GM21786 (cell line): ENCODE results near the gene TBX4.
"Not testable (repeated sequence)": the region's sequence is repeated elsewhere in the genome, so short reads cannot be mapped to it uniquely, and the experiment has no call there.

ENCODE experiments used
- ATAC-seq: cut with Tn5 transposase; IDR thresholded peaks from one replicate; pipeline ENCODE4 v1.9.1; 2021; ENCODE audit not compliant: unreplicated experiment

TBX4 gene

DNA sequence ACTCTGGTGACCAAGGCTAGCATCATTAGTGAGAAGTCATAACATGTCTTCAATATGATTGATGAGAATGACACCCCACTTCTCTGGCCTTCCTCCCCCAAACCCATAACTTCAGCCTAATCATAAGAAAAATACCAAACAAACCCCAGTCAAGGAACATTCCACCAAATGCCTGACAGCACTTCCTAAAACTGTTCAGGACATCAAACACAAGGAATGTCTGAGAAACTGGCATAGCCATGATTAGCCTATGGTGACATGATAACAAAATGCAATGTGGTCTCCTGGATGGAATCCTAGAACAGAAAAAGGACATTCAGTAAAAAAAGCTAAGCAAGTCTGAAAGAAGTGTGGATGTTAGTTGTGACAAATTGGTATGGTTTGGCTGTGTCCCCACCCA is 24.7 kb upstream of the TBX4 start:
- no peak for ATAC-seq

DNA sequence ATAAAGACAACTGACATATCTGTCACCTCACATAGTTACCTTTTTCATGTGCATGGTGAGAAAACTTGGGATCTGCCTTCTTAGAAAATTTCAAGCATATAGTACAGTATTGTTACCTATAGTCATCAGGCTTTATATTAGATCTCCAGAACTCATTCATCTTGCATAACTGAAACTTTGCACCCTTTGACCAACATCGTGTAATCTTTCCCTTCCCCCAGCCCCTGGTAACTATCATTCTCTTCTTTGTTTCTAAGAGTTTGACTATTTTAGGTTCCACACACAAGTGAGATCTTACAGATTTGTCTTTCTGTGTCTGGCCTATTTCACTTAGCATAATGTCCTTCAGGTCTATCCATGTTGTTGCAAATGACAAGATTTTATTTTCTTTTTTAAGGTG is 22.9 kb upstream of the TBX4 start:
- ATAC-seq = no peak

DNA sequence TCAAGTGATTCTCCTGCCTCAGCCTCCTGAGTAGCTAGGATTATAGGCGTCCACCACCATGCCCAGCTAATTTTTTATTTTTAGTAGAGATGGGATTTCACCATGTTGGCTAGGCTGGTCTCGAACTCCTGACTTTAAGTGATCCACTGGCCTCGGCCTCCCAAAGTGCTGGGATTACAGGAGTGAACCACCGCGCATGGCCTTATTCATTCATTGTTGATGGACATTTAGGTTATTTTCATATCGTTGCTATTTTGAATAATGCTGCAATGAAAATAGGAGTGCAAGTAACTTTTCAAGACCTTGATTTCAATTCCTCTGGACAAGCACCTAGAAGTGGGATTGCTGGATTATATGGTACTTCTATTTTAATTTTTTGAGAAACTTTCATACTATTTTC is 22.4 kb upstream of the TBX4 start:
- not testable (repeated sequence) for ATAC-seq

DNA sequence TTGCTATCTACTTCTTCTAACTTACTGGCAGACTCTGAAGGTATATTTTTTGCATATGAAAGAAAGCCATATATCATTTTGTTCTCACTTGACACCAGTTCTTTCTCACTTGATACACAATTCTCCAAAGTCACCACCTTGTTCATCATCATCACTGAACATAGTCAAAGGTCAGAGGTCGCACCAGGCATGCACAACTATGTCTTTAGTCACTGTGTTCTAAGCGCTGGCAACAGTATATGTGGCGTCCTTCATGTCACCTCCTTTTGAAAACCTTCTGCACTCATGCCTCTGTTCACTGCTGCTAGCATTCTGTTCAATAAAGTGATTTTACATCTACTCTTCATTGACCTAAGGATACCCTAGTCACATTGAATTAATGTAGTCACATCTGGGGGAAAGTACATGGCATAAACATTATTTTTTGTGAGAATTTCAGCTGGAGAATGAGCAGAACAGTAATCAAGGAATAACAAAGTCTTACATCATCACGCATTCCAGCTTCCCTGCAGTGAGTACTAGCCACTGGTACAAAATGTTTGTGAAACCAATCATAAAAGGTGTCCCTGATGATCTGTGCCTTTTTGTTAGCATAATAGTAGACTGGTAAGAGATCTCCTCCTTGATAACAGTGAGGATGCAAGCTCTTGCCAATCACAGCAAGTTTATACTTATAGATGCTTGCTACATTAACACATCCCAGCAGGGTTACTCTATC is 20.5 kb upstream of the TBX4 start:
- ATAC-seq = no peak

DNA sequence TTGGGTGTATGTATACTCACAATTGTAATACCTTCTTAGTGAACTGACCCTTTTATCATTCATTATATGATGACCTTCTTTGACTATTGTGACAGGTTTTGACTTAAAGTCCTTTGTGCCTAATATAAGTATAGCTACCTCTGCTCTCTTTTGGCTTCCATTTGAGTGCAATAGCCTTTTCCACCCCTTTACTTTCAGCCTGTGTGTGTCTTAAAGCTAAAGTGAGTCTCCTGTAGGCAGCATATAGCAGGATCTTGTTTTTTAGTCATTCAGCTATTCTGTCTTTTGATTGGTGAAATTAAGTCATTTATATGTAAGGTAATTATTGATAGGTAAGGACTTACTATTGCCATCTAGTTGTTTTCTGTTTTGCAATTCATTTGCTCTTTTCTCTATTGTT is 15.9 kb upstream of the TBX4 start:
- ATAC-seq = no peak

DNA sequence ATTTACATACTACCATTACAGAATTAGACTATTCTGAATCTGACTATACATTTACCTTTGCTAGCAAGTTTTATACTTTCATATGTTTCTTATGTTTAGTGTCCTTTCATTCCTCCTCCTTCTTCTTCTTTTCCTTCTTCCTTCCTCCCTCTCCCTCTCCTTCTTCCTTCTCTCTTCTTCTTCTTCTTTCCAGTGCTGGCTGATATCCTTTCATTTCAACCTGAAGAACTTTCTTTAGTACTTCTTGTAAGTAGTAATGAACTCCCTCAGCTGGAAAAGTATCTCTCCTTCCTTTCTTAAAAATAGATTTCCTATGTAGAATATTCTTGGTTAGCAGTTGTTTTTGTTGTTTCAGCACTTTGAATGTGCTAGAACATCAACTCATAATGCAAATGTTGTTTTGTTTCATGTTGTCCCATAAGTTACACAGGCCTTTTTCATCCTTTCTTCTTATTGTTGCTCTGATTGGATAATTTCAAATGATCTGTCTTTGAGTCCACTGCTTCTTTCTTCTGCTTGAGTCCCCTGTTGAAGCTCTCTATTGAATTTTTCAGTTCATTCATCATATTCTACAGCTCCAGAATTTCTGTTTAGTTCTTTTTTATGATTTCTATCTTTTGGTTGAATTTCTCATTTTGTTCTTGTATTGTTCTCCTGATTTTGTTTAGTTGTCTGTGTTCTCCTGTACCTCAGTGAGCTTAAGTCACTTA is 15.1 kb upstream of the TBX4 start:
- no peak for ATAC-seq

DNA sequence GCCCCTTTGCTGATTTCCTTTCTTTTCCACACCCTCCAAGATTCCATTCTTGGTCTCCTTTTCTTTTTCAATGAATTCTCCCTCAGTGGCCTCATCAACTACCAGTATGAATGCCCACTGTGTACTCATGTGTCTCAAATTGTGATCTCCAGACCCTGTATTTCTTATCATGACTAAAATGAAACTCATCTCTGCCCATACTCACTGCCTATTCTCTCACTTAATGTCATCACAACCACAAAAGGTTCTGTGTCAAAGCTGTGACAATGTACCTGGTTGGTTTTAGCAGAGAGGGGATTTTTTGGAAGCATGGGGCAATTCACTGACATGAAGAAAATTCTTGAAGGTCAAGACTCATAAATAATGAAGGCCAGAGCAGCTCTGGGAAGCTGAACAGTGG is 11.5 kb upstream of the TBX4 start:
- no peak for ATAC-seq

DNA sequence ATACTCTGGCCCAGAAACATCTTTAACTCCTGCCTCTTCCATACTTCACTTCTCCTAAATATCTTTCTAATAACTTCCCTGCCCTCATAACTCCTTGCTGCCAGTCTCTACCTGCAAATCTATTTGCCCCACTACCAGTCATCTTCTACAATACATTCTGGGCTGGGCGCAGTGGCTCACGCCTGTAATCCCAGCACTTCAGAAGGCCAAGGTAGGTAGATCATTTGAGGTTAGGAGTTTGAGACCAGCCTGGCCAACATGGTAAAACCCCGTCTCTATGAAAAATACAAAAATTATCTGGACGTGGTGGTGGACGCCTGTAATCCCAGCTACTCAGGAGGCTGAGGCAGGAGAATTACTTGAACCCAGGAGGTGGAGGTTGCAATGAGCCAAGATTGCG is 10.7 kb upstream of the TBX4 start:
- ATAC-seq = not testable (repeated sequence)

DNA sequence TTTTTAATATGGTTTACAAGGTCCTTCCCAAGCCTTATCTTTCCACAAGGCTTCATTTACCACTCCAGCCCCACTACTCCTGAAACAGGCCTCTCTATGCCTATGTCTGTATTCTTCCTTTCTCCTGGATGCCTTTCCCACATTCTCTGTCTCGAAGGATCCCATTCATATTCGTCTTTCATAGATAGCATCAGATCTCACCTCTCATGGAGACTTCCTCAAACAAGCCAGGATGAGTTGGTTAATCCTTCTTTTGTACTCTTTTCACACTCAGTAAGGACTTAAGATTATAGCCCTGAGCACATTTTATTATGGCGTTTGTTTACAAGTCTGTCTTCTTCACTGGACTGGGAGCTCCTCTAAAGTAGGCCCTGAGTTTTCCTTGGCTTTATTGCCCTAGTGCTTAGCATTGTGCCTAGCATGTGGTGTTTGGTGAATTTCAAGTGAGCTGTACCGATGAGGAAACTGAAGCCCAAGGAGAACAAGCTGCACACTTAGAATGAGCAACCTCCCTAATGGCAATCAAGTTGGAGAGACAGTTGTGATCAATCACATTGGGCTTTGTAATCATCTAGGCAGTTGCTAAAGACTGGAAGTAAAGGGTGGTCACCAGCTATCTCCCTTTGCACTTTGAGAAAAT is 10.0 kb upstream of the TBX4 start:
- no peak for ATAC-seq

DNA sequence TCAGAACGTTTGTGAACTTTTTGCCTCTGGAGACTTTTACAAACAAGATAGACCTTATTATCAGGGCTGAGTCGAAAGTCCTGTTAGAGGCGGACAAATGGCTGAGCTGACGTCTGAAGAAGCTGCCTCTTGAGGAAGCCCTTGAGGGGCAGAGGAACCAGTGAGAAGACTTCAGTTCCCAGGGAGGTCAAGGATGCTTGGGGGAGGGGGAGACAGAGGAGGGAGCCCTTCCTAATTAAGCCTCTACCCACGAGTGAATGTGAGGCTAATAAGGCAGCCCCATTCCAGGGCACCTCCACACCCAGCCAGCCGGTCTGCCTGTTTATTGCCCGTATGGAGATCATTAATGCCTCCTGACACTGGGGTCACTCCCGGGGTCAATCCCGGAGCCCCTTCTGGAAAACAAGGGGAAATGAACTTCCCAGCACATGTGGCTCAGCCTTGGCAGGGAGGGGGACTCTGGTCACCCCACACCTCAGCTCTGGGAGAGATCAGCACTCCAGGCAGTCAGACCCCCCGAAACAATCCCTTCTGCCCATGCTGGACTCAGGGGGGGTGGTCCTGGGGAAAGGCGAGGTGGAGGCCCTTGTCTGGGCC is 9.2 kb upstream of the TBX4 start:
- no peak for ATAC-seq

DNA sequence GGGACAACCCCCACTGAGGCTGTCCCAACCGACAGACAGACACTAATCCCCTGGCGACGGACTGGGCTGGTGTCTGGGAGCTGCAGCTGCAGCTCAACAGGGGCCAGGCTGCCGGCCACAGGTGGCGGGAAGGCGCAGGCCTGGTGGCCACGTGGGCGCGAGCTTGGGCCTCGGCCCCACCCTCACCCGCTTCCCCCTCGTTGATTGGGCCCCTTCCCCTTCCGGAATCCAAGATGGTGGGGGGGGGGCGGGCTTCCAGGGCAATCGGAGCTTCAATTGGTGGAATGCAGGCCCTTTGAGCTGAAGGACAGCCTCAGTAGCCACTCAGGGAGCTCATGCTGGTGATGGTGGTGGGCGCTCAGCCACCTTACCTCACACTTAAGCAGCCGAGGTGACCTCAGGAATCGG is 8.7 kb upstream of the TBX4 start:
- ATAC-seq = no peak

DNA sequence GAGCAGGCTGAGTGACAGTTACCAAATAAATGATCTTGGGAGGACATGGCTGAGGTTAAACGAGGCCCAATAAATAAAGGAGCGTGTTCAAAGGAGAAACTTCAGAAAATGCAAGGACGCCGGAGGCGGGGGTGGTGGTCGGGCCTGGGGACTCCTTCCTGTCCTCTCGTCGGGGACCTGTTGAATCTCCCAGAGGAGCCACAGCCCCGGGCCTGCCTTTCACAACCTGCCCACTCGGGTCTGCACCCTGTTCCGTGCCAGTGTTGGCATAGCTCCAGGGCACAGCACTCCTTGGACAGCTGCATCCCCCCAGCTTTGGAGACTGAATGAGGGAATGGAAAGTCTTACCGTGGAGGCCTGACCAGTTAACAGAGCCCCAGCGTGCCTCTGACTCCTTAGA is 8.1 kb upstream of the TBX4 start:
- ATAC-seq = no peak

DNA sequence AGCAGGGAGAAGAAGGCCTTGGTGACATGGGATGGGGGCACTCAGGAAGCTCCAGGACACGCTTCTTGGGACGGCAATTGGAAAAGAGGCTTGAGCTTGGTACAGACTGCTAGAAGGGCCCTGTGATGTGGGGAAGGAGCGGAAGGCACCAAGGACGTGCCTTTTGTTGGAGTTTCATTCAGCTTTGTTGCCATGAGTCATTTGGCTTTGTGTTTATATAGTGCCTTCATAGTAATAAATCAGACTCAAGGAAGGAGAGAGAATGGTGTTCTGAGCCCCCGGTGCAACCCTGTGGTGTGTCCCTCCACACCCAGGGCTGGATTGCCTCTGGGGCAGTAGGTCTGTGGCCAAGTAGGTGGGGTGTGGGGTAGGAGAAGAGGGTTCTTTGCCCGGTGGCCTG is 7.4 kb upstream of the TBX4 start:
- ATAC-seq = no peak

DNA sequence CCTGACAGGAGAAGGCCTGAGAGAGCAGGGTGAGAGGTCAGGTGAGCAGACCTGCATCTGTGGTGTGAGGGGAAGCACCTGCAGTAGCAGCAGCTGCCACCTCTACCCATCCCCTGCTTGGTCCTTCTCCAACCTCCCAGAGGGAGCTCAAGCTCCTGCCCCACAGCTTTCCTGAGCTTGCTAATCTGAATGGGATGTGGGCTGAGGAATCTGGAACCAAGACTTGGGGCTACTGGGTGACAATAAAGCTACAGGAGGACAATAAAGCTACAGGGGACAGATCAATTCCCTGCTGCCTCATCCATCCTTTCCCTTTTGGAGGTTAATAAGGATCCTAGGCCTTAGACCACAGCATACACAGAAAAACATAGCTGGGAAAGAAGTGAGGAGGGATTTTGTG is 4.9 kb upstream of the TBX4 start:
- ATAC-seq = no peak

DNA sequence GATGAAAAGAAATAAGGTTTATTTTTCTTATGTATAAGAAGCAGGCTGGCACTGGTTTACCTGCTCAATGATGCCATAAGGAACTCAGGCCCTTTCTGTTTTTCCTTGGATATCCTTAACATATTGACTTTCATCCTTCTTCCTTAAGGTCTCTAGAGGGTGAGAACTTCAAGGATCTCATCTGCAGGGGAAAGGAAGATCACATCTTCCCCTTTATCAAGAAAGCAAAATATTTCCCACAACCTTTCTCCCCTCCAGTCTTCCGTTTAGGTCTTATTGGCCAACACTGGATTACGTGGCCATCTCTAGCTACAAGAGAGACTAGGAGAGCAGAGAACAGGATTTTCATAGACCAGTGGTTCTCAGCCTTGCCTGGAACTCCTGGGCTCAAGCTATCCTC is 4.2 kb upstream of the TBX4 start:
- ATAC-seq = no peak

DNA sequence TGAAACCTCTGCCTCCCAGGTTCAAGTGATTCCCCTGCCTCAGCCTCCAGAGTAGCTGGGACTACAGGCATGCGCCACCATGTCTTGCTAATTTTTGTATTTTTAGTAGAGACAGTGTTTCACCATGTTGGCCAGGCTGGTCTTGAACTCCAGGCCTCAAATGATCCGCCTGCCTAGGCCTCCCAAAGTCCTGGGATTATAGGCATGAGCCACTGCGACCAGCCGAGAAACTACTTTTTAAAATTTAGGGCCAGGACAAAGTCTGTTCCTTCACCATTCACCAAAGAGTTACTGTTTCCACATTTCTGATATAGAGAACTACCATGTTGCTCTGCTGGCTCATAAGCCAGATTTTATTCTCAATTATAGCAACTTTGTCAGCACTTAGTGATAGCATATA is 3.1 kb upstream of the TBX4 start:
- ATAC-seq = not testable (repeated sequence)

DNA sequence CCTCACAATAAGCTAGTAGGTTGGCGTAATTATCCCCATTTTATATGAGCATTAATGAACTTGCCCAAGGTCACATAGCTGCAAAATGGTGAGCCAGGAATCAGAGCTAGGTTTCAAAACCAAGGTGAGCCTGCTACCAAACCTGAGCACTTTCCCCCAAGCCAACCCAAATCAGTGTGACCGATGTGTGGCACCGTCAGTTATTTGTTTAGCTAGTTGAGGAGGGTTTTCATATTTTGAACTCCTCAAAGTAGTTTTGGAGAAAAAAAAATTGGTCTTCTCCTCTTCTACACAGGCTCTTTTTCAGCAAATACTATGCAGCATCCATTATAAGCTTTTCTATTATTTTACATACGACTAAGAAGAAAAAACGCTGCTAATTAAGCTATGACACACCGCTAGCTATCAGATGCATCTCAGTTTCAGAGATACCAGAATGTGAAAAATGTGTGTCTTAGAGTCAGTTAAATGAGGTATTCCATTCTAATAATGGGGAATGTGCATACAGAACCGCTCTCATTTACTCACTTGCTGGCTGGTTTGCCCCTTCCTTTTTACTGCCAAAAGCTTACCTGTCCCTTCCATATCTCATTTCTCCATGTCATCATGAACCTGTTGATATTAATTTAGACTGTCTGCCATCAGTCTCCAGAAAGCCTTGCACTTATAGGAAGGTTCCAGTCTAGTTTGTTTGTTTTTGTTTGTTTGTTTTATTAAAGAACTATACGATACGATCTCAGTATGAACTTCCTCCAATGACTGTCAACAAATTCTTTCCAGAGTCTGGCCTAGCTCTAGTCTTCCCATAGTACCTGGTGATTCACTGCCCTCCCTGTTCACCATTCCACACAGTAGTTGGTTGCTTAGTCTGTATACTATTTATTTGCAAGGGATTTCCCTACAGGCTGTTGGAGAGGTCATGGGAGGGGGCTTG is 2.2 kb upstream of the TBX4 start:
- ATAC-seq = no peak

DNA sequence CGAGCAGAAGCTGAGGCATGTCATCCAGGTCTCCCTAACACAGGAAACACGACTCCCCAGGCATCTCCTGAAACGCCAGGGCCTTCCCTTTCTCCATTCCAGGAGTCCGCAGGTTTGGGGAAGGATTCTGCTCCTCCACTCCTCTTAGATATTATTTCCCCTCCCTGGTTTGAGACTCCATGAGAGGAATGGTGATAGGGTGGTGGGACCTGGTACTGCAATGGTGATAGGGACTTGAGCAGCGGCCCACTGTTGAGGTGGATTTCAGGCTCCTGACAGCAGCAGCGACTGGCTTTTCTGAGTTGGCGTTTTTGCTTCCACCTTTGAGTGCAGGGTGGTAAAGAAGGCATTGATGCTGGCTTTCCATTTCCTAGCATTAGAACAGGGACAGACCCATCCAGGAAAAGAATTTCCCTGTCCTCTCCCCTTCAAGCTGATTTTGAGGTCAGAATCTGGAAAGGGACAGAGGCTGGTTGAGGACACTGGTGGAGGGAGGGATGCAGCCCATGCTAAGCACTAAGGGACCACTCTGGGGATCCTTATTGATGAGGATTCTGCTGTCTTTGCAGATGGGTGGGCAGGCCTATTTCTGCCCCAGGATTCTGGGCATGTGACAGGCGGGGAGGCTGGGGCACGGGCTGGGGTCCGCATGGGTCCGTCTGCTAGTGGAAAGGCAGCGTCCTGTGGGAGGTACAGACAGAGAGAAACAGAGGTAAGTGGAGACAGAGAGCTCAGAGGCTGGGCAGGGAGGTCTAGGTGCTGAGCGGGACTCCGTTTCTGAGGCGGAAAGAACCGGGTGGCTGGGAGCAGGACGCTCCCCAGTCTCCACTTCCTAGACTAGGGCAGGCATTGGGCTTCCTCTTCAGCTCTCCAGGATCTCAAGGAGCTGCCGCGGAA is 1.3 kb upstream of the TBX4 start:
- no peak for ATAC-seq

DNA sequence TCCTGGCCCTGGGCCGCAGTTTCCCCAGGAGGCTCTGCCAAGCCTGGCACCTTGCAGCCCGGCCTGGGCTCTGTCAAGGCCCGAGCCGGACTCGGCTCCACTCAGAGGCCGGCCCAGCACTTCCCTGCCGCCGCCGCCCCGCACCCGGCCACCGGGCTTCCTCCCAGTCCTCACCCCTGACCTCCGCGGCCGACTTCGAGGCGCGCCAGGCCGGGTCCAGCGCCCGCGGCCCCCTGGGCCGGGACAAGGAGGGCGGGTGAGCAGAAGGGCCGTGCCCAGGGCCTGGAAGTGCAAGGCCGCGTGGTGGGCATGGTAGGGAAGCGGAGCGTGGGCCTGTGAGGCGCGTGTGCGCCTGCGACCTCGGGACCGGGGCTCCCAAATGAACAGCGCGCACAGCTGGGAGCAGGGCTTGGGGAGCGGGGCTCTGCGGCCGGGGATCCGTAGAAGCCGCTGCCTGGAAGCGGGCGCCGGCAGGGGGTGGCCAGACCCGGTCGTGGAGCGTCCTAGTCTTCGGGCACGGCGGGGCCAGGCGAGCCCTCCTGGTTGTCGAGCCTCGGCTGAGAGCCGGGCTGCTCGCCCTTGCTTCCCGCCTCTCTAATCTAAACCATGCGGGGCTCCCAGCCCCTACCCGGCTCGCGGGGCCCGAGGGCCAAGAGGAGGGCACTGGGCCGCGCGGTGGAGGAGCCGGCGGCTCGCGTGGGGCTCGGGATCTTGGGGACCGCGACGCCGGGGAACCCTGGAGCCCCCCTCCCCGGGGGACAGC is 503 bp upstream of the TBX4 start:
- ATAC-seq = no peak
